GM08714 (cell line): ENCODE results near the gene AUNIP.

Experiments used
- H3K4me3 ChIP-seq: fragments of 200-500 bp; sonication (Bioruptor generic); 2 replicates; pipeline ENCODE4 v1.5.1; 2014; ENCODE audit warnings: mild to moderate bottlenecking, low read length, inconsistent platforms
- ZNF274 ChIP-seq: IDR thresholded peaks from 2 replicates; pipeline ENCODE4 v1.6.1; 2012; ENCODE audit warnings: mild to moderate bottlenecking, low read depth, low read length

Gene AUNIP

GRCh38 chr1:25875856-25876692 lies 16.8 kb upstream of the AUNIP start:
- peak overlapping the region; percentile 65; the same call in 1 of the 2 replicates for H3K4me3 ChIP-seq
- TF ChIP-seq ZNF274, result no peak

DNA sequence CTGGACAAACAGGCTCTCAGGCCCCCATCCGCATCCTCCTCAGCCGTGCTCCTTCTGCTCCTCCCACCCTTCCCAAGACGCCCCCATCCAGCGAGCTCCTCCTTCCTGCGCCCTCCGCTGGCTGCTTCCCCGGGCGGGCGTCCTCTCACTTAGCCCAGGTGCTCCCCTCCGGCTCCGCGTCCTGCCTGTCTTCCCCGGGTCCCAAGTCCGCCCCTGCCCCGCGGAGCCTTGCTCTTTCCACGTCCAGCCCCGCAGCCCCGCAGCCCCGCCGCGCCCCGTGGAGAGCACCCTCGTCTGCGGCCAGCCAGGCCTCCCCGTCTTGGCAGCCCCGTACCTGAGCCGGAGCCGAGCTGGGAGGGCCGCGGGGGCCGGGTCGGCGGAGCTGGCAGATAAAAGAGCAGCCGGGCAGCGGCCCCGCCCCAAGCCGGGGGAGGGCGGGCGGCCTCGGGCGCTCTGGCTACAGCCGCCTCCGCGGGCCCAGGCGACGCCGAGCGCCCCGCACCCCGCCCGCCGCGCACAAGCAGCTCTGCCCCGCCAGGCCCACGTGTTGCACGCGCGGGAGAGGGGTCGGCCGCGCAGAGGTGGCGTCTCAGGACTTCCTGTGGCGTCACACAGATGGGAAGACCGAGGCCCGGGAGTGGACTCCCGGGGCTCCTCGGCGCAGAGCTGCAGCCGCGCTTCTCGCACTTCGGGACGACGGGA lies 16.0 kb upstream of the AUNIP start, which contains the start of gene PAQR7:
TSS of gene PAQR7 (minus strand) at position 555 of the 702 bp plus-strand sequence. CDS start 11,869 bp downstream, outside the sequence.
- no peak for TF ChIP-seq ZNF274
- peak within 1 kb of the TSS; percentile 65; the same call in 1 of the 2 replicates for H3K4me3 ChIP-seq

GRCh38 chr1:25874635-25875153 lies 15.4 kb upstream of the AUNIP start:
- no peak for TF ChIP-seq ZNF274
- peak overlapping the region; percentile 65; the same call in 1 of the 2 replicates for H3K4me3 ChIP-seq

DNA sequence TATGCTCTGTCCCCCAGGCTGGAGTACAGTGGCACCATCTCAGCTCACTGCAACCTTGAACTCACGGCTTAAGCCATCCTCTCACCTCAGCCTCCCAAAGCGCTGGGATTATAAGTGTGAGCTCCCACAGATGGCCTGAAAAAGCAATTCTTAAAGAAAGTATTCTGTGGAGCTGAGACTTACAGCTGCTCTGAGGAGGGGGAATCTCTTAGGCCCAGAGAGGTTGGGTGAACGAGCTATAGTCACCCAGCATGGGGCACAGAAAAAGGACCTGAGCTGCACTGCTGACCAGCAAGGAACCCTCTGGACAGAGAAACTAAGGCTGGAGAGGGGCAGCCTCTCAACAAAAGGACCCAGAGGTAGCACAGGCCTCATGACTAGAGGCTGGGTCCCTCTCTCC lies 15.0 kb upstream of the AUNIP start:
- peak overlapping the region; percentile 65; the same call in 1 of the 2 replicates for H3K4me3 ChIP-seq

DNA sequence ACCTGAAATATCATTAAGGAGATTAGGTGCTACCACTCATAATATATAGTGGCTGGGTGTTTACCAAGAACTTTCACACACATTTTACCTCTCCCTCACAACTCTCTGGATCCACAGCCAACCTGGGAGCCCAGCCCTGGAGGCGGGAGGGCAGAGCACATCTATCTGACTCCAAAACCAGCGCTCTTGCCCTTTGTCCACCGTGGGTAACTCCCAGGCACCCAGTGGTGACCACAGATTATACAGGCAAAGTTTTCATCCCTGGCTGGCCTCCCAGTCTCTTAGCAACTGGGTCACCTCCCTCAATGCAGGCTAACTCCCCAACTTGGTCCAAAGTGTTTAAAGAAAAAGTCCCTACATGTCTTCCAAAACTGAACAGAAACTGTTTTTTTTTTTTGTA lies 13.9 kb upstream of the AUNIP start:
- no peak for TF ChIP-seq ZNF274
- no peak overlapping the region for H3K4me3 ChIP-seq

More for the DNA sequence above, 15.0 kb upstream of the AUNIP start:
- no peak for TF ChIP-seq ZNF274

- no peak for TF ChIP-seq ZNF274
These were observed 13.5 kb upstream of the AUNIP start for GRCh38 chr1:25872713-25873112.

GRCh38 chr1:25871704-25872494 lies 12.6 kb upstream of the AUNIP start:
- H3K4me3 ChIP-seq, result no peak overlapping the region
- no peak for TF ChIP-seq ZNF274

More at GRCh38 chr1:25872713-25873112, 13.5 kb upstream of the AUNIP start:
- no peak overlapping the region for H3K4me3 ChIP-seq

- no peak overlapping the region for H3K4me3 ChIP-seq
- TF ChIP-seq ZNF274, result no peak
These were observed 11.9 kb upstream of the AUNIP start for GRCh38 chr1:25871086-25871703.

- no peak for TF ChIP-seq ZNF274
- H3K4me3 ChIP-seq, result no peak overlapping the region
These were observed 11.4 kb upstream of the AUNIP start for GRCh38 chr1:25870614-25871013.

DNA sequence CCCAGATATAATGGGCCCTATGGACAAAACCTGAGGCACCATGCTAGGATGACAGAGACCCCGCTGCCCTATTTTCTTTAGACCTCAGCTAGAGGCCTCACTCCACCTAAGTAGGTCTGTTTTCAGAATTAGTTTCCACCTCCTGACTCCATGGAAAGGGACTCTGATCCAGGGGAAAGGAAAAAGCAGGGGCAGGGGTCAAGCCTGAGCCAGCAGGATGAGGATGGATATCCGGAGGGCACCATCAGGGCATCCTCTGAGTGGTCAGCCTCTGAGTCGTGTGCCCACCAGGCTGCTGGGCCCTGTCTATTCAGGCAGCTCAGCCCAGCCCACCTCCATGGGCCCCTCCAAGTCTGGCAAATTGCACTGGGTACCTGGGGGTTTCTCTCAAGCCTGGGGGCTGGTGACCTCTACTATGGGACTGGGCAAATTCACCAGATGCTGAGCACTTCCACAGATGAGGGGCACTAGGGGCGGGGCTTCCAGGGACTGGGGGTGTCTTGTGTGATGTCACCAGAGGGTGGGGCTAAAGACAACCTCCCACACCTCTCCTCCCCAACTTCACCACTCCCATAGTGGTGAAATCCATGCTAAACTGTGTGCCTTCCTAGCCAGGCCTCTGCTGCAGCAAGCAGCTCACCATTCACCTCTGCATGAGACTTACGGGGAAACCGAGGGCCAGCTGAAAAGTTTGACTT lies 10.8 kb upstream of the AUNIP start:
- H3K4me3 ChIP-seq, result no peak overlapping the region
- no peak for TF ChIP-seq ZNF274

GRCh38 chr1:25867210-25867991 lies 8.1 kb upstream of the AUNIP start:
- no peak for TF ChIP-seq ZNF274
- H3K4me3 ChIP-seq, result no peak overlapping the region

- H3K4me3 ChIP-seq, result no peak overlapping the region
- TF ChIP-seq ZNF274, result no peak
These were observed 7.0 kb upstream of the AUNIP start for GRCh38 chr1:25866288-25866687.

- no peak overlapping the region for H3K4me3 ChIP-seq
- no peak for TF ChIP-seq ZNF274
These were observed 5.2 kb upstream of the AUNIP start for GRCh38 chr1:25864434-25864833.
